ELF-1 (cell line): ENCODE measurements around the gene ELP4.

Source experiments
- DNase-seq: peaks from one replicate; pipeline ENCODE4 v3.0.0-alpha.2; 2016; ENCODE audit warnings: low read depth, low spot score

The ELP4 gene

DNA sequence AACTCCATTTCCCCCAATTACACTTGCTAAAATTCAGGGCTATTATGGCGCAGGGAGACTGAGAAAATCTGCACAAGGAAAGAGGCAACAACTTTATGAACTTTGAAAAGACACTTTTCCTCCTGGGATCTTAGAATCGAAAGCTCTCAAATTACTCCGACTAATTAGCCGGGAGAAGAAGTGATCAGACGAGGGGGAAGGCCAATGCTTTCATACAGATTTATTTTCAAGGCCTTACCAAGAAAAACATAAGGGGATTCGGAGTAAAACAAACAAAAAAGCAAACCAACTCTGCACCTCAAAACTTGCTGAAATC is 299.9 kb downstream of the ELP4 start:
- no peak for DNase-seq

DNA sequence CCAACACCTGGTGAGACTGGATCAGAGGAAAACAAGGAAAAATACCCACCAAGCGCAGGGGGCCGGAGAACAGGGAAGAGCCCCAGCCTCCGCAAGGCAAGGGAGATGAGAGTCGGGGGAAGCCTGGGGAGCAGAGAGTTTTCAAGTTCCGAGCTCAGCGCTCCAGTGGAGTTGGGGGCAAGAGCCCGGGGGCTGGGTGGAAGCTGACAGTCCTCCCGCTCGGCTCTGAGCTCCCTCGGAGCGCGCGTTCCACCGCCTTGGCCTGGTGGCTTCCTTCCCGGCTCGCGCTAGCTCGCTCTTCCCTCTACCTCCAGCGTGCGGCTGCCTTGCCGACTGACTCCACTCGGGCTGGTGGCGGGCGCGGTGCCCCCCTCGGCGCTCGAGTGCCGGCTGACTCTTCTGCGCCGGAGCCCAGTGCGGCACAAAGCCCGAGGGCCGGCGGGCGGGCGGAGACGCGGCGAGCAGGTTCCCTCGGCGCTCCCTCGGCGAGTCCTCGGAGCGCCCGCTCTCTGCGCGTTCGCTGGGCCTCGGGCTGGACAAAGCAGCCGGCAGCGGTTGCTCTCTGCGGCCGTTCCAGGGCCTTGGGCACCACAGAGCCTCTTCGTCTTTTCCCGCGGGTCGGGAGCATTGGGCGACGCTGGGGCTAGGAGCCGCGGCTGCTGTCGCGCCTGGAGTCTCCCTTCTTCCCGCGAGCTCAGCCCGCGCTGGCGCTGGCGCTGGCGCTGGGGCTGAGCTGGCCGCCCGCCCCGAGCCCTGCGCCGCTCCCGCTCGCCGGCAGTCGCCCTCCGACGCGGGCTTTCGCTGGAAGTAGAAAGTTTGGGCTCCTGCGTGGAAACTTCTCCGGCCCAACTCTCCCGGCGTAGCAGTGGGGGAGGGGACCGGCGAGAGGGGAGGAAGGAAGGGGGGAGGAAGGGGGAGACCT is 300.6 kb downstream of the ELP4 start:
- peak; percentile 75 for DNase-seq

DNA sequence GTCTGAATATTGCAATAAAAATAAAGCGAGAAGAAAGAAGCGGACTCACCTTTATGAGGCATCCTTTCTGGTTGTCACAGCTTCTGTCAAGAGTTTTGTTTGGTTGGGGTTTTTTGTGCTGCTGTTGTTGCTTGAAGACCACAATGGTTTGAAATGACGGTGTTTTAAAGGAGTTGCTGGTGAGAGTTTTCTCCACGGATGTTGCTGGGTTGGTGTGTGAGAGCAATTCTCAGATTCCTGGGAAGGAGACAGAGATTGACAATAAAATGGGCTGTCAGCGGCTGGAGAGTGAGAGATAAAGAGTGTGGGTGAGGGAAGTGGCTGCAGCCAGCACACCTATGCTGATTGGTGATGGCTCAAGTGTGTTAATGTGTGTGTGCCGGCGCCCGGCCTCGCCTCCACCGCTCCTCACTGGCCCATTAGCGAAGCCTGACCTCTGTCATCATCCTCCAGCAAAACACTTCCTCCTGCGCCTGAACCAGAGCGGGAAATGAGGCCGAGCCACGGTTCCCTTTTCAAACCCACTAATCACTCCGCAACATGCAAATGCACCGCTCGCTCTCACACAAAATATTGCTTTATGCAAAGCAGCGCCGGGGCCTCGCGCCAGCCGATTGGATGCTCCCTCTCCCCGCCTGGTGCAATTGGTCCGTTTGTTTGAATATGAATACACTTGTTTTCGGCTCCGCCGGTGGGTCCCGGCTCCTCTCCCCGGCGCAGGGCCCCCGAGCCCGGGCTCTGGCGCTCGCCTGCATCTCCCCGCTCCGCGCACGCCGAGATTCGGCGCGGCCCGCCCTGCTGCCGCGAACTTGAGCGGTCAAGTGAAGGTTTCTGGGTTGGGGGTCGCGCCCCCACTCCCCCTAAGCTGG is 301.4 kb downstream of the ELP4 start, which contains the start of gene PAX6:
PAX6 (minus strand) TSS at position 544 of the 869 bp plus-strand sequence. CDS start 4,911 bp downstream, outside the sequence.
- peak; percentile 86 for DNase-seq

DNA sequence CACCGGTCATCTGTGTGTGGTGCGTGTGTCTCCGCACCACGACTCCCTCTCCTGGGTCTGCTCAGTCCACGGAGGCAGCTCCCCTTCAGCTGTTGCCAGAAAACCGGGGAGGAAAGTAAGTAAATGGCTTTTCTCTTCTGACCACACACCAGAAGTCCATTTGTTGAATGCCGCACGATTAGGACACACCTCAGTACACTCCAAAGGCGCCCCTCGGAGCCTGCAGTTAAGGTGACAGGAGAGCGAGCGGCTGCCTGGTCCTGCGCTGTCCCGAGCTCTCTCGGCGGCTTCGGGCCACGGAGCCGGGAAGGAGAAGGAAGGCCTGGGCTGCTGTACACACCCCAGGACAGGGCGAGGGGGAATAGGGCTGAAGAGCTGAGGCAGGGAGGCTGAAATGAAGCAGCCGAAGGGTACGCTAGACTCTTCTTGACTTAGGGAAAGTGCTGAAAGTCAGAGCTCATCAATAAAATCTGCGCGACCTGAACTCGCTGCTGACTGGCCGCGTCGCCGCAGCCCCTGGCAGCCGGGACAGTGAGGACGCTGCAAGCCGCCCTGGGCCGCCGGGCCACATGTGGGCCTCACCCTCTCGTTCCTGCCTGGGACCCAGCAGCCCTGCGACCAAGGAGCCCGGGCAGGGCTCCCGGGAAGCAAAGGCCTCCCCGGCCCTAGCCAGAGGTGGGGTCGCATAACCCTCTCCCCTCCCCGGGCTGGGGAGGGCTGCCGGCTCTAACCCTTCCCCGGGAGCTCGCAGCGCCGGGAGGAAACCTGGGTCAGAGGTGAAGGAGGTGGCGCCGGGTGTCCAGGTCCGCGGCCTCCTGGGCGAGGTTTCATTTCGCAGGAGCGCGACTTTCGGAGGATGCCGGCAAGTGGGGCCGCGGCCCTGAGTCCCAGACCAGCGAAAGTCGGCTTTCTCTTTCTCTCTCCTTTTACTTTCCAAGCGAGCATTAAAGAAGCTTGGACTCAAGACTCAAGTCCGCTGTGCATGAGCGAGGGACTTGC is 303.1 kb downstream of the ELP4 start:
- DNase-seq, result peak; percentile 55

DNA sequence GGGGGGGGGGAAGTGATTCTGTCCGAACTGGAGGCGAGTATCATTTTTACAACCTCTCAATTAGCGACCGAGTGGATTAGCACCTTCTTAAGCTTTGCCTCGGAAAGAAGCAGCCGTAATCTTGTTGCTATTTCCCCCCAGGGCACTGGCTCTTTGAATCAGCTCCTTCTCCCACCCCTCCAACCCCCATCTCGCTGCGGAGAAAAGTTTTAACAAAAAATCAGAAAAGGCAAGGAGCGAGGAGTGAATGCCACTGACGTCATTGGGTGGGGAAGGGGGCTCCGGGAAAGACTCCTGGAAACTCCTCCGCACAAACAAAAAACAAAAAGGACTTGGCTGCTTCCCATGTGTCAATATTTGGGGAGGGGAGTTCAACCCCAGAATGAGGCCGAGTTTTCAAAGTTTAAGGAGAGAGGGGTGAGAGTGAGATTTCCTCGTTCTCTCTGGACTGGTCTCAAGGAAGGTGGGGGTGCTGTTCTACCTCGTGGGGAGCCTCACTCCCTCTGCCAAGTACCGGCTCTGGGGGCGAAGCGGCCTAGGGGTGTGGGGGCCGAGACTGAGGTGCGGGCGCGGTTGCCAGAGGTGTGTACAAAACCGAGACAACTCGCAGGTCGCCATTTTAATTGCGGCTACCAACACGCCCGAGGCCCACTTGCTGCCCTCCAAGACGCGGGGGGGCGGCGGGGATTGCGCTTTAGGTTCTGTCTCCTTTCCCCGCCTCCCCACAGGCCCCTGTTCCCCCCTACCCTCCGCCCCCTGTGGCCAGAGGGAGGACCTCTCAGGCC is 304.0 kb downstream of the ELP4 start:
- DNase-seq, result peak; percentile 71

DNA sequence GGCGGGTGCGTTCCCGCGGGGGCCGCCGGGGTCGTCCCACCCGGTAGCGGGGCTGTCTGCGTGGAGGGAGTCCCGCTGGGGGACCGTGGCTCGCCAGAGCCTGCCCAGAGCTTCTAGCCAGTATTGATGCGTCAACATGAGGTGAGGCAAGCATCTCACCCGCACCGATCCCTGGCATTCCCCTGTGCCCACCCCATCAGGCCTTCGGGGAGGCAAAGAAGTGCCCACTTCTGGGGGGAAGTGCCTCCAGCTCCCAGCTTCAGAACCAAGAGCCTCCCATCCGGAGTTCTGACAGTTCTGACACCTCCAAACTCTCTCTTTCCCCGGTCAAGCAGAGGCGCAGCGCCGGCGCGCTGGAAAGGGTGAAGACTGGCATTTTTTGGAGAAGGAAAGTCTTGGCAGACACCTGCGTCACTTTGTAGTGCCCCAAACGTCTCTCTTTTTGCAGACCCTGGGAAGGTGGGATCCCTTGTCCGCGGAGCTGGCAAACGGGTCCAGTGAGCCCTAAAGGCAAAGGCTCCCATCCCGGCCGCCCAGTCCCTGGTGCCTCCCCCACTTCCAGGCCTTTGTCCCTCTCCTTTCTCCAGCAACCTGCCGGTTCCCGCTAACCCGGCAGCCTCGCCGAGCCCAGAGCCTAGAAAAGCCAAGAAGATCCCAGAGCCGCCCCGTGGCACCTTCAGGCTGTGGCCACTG is 304.8 kb downstream of the ELP4 start:
- no peak for DNase-seq

DNA sequence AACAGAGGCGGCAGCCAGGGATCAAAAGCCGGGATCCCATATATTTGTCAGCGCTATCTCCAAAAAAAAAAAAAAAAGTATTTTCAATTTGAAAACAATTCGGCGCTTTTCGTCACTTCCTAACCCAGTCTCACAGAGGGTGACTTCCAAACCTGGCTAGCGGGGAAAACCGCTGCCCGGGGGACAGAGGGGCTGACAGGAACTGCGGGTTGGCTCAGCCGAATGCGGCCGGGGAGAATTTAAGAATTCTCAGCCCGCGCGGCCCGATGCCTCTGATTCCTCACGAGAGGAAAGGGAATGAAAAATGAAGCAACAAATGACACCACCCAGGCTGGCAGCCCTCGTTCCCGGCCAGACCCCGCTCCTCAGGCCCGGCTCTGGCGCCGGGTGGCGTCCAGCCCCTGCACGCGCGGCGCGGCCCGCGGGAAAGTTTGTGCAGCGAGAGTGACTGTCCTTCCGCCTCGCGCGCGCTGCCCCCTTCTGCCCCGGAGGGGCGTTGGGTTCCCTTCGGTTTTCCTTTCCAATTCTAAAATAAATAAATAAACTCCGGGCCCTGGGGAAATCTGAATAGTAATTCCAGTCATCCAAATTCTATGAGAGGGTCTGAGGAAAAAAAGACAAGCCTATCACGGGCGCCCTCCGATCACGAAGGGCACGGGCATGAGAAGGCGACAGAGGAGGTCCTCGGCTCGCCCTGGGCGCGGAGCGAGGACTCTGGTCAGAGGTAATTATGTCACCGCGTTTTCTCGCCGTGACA is 306.3 kb downstream of the ELP4 start:
- DNase-seq, result peak; percentile 39

DNA sequence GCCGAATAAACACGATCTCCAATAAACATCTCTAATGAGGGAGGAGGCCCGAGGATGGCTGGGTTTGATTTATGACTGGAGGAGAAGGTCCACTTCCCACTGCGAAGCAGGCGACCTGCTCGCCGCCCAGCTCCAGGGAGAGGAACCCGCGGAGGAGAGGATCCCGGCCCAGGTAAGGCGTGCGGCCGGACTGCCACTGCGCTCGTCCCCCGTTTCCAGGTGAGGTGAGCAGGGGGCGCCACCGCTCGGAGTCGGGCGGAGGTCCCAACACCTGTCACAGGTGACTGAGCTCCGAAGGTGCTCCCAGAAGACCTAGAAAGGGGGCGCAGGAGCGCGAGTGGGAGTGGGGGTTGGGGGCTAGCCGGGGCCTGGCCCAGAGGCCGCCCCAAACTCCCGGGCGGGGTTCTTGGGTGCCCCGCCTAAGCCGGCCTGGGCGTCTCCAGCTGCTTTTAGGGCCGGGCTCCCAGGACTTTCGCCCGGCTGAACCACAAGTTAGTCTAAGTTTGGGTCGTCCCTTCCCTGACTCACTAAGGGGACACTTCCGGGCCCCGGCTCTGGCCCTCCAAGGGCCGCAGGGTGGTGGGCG is 307.0 kb downstream of the ELP4 start:
- DNase-seq, result no peak

DNA sequence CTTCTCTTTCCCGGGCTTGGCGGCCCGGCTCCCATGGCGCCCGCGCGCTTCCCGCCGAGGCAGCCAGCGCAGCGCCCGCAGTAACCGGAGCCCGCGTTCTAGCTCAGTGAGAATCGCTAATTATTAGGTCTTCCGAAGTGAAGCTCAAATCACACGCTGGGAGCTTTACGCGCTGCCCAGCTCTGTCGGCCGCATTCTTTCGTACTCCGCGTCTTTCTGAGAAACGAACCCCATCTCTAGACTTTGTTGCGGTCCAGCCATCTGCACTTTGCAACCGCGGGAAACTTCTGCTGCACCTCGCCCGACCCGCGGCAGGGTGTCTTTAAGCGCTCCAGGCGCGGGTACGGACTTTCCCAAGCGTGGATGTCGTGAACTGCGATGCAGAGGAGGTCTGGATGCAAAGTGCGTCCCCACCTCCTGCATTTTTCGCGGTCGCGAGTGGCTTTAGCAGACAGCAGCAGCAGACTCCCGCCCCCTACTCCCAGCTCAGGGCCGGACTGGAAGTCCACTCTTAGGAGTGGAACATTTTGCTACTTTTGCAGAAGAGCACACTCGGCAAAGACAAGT is 307.6 kb downstream of the ELP4 start:
- peak; percentile 49 for DNase-seq

DNA sequence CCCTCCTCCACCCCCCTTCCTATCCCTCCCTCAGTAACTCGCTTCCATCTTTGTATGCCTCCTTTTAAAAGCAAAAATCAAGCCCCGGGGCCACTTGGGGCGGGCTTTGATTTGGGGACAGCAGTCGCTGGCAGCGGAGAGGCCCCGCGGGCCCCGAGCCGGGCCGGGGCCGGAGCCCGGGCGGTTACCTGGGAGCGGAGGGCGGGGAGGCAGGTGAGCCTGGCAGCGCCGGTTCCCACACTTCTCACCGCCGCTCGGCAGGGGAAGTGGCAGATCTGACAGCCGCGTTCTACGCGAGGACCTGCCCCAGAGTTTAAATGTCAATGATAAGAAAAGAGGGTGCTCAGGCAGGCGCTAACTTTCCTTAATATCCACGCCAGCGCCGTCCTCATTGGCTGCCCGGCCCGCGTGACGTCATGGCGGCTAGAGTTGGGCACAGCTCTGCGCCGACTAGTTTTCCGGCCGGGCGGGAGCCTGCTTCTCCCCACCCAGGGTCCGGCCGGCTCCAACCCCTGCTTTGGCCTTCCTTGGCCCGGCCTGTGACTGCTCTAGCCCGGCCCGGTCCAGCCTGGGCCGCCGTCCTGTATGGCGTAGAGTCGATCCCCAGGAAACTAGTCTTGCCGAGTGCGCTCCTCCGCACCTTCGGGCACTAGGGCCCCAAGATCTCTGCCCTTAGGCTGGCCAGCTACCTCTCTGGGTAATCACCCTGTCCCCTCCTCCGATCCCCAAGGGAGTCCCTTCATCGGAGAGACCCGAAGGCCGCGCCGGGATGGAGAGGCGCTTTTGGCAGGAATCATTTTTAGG is 308.3 kb downstream of the ELP4 start:
- DNase-seq, result peak; percentile 48

DNA sequence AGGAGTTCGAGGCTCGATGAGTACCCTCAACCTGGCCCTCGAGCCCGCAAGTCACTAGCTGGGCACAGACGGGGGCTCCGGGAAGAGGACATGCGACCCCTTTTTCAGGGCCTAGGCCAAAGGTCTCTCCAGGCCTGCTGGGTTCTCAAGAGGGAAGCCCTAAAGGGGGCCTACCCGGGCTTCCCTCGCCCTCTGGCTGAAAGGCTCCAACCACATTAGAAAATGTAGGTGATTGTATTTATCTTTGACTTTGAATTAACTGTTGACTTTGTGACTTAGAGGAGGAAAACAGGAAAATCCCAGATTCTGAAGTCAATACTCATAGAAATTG is 308.8 kb downstream of the ELP4 start:
- DNase-seq, result no peak

DNA sequence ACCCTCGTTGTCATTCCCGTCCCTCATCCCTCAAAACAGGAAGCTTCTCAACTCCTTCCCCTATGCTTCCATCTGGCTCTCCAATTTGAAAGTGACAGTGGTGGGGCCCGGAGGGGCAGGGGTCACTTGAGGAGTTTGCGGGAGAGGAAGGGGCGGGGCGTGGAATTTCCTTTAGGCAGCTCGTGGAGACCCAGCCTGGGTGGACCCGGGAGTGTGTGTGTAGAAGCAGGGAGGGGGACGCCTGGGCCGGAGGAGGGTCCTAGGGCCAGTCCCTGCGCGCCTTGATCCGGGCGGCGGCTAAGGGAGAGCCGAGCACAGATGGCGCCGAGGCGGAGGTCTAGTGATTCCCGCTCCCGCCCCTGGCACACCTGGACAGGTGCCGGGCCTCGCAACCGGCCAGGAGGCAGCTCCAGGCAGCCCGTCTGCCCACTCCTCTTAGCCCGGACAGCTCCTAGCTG is 309.3 kb downstream of the ELP4 start:
- DNase-seq, result no peak

DNA sequence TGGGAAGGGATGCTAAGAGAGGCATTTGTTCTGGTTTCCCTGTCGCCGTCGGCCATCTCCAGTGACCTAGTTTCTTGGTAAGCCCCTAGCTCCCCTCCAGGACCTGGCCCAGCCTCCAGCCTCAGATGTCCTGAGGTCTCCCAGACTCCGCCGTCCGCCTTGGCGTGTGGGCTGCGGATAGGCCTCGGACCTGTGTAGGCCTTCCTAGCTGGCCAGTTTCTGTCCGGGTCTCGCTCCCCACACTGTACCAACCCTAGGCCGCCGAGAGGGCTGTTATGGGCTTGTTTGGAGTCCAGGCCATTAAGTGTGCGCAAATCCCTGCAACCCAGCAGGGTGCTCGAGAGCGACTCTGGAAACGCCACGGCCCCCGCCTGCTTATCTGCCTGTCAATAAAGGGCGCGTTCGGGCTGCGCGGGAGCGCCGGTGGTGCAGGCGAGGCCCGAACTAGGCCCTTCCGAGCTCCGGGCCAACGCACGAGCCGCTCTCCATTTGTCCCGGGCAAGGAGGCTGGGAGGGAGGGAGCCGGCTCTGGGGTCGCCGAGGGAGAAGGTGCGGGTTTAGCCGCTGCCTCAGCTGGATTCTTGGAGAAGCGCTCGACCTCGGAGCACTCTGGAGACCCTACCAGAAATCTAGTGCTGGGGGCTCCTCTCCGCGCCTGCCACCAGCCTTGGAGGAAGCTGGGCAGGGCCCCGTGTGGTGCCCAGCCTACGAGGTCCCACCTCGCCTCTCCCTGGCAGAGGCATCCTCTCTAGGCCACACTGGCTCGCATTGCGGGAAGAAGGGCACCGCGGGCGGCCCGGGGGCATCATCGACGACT is 310.3 kb downstream of the ELP4 start:
- DNase-seq, result peak; percentile 64

DNA sequence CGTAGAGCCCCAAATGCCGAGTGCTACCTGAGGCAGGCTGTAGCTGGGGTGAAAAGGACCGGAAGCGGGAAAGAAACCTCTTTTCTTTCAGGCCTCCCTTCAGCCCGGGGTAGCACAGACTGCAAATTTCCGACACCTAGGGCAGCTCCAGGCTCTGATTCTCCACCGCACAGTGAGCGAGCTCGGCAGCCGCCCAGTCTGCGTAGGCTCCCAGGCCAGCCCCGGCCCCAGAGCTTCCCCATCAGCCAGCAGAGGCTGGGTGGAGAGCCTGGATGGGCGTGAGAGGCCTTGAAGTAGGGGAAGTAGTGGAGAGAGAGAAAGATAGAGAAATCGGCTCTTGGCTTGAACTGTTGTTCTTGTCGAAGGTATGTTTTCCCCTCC is 310.9 kb downstream of the ELP4 start:
- peak; percentile 79 for DNase-seq

DNA sequence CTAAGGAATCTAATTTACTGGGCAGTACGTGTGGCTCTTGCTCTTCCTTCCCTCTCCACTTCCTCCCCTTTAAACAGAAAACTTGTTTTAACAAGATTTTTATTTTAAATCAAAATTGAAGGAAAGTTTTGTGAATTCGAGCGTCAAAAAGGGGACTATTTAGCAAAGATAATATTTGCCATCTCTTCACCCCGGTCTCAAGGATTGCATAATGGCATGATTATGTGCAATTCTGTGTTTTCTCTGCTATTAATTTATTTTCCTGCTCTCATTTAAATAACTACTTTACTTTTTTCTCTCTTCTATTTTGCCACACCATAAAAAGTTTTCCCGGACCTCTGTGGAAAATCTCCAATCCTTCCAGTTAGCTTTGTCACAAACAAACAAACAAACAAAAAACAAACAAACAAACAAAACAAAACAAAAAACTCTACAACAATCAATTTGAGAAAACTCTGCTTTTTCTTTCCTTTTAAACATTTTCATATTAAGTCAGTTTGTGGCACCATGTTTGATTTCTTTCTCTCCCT is 311.7 kb downstream of the ELP4 start:
- no peak for DNase-seq

DNA sequence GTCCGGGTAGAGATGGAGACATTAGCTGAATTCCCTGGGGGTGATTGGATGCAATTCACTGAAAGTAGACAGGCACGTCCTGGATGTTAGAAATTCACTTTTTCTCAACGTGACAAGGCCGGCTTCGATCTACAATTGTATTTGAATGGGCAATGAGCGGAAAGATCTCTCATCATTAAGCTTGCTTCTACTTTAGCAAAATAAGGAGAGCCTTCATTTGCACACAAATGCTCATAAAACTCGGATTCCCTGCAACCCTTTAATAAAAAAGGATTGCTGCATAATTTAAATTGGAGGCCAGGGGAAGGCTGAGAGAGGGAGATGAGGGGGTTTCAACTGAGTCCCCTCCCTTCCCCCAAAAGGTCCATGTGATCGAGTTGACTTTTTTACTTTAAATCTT is 312.2 kb downstream of the ELP4 start:
- peak; percentile 3 for DNase-seq
